EH (cell line): ENCODE data around the gene KRTAP5-5.

Experiments used
- DNase-seq: peaks from one replicate; pipeline ENCODE4 v3.0.0-alpha.2; 2015; ENCODE audit warnings: low read depth

KRTAP5-5 gene

GRCh38 chr11:1679881-1680280 lies 50.3 kb downstream of the KRTAP5-5 start:
- DNase-seq, result no peak
